ENCODE data around the gene PSMA8.
"Not testable (repeated sequence)": the region's sequence is repeated elsewhere in the genome, so short reads cannot be mapped to it uniquely, and the experiment has no call there.

The PSMA8 gene

DNA sequence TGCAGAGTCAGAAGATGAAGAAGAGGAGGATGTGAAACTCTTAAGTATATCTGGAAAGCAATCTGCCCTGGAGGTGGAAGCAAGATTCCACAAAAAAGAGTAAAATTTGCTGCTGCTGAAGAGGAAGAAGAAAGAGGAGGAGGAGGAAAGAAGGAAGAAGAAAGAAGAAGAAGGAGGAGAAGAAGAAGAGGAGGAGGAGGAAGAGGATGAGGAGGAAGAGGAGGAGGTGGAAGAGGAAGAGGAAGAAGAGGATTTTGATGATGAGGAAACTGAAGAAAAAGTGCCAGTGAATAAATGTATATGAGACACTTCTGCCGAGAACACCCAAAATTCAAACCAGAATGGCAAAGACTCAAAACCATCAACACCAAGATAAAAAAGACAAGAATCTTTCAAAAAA, 71.6 kb downstream of the PSMA8 start:
- no peaks in the 10 kb centered on the region for H3K36me3 Mint-ChIP-seq
- H3K4me3 Mint-ChIP-seq, result no peak overlapping the region
- no peaks in the 10 kb centered on the region for H3K27me3 Mint-ChIP-seq
- no peak overlapping the region for H3K27ac Mint-ChIP-seq
- H3K9me3 Mint-ChIP-seq (ENCODE audit: low read depth), result no peaks in the 10 kb centered on the region
- H3K4me1 Mint-ChIP-seq (ENCODE audit: low read depth), result peaks cover 6% of the 10 kb centered on the region

DNA sequence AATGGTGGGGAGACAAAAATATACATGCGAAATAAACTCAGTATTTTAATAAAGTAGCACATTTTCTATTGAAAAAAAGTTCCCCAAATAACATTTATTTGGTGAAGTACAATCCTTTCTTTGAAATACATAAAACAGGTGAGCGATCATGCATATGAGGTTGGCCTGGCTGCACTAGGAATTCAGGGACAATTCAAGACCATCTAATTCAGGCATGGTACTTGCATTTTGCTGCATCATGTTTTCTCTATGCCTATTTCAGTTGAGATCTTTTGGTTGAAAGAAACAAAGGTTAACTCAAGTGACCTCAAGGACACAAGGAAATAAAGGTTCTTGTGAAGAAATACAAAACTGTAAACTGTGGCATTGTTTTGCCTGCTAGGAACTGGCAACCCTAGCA, 72.8 kb downstream of the PSMA8 start:
- Mint-ChIP-seq H3K9me3 (ENCODE audit: low read depth) (no peaks in the 10 kb centered on the region), H3K27ac (no peak overlapping the region), H3K36me3 (no peaks in the 10 kb centered on the region), H3K4me3 (no peak overlapping the region), H3K27me3 (no peaks in the 10 kb centered on the region), H3K4me1 (ENCODE audit: low read depth) (peaks cover 10% of the 10 kb centered on the region)

DNA sequence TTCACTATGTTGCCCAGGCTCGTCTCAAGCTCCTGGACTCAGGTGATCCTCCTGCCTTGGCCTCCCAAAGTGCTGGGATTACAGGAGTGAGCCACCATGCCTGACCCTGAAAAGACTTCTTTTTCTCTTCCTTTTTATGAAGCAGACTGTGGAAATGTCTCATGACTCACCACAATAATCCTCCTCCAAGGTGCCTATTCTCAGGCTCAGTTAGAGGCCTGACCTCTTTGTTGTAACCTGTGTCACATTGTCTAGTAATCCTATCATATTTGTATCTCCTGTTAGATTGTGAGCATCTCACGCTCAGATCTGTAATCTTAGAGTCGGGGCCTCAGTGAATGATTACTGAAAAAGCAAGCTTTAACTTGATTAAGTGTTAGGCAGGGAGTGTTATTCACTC, 74.3 kb downstream of the PSMA8 start:
- H3K4me3 Mint-ChIP-seq, result no peak overlapping the region
- peaks cover 10% of the 10 kb centered on the region for H3K4me1 Mint-ChIP-seq (ENCODE audit: low read depth)
- H3K9me3 Mint-ChIP-seq (ENCODE audit: low read depth), result no peaks in the 10 kb centered on the region
- no peak overlapping the region for H3K27ac Mint-ChIP-seq
- no peaks in the 10 kb centered on the region for H3K27me3 Mint-ChIP-seq
- H3K36me3 Mint-ChIP-seq, result no peaks in the 10 kb centered on the region

DNA sequence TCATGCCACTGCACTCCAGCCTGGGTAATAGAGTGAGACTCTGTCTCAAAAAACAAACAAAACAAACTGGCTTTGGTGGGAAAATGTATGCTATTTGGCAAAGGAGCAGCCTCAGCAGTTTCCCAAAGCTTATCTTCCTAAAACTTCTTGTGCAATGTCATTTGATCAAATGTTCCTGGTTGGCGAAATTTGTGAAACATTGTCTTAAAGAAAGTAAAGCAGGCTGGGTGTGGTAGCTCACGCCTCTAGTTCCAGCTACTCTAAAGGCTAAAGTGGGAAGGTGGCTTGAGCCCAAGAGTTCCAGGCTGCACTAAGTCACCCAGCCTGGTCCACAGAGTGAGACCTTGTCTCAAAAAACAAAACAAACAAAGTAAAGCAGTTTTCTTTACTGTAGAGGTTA, 75.3 kb downstream of the PSMA8 start:
- Mint-ChIP-seq H3K4me3 (no peak overlapping the region), H3K4me1 (ENCODE audit: low read depth) (peaks cover 11% of the 10 kb centered on the region), H3K27me3 (no peaks in the 10 kb centered on the region), H3K9me3 (ENCODE audit: low read depth) (no peaks in the 10 kb centered on the region), H3K36me3 (no peaks in the 10 kb centered on the region), H3K27ac (no peak overlapping the region)

DNA sequence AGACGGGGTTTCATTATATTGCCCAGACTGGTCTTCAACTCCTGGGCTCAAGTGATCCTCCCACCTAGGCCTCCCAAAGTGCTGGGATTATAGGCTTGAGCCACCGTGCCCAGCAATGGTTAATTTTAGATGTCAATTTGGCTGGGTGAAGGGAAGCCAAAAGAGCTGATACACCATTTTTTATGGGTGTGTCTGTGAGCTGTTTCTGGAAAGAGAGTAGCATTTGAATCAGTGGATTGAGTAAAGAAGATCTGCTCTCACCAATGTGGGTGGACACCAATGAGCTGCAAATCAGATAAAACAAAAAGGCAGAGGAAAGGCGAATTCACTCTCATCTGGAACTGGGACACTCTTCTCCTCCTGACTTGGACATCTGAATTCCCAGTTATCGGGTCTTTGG, 76.5 kb downstream of the PSMA8 start:
- H3K4me1 Mint-ChIP-seq (ENCODE audit: low read depth), result peaks cover 22% of the 10 kb centered on the region
- no peaks in the 10 kb centered on the region for H3K36me3 Mint-ChIP-seq
- no peak overlapping the region for H3K4me3 Mint-ChIP-seq
- no peaks in the 10 kb centered on the region for H3K27me3 Mint-ChIP-seq
- H3K9me3 Mint-ChIP-seq (ENCODE audit: low read depth), result no peaks in the 10 kb centered on the region
- no peak overlapping the region for H3K27ac Mint-ChIP-seq

DNA sequence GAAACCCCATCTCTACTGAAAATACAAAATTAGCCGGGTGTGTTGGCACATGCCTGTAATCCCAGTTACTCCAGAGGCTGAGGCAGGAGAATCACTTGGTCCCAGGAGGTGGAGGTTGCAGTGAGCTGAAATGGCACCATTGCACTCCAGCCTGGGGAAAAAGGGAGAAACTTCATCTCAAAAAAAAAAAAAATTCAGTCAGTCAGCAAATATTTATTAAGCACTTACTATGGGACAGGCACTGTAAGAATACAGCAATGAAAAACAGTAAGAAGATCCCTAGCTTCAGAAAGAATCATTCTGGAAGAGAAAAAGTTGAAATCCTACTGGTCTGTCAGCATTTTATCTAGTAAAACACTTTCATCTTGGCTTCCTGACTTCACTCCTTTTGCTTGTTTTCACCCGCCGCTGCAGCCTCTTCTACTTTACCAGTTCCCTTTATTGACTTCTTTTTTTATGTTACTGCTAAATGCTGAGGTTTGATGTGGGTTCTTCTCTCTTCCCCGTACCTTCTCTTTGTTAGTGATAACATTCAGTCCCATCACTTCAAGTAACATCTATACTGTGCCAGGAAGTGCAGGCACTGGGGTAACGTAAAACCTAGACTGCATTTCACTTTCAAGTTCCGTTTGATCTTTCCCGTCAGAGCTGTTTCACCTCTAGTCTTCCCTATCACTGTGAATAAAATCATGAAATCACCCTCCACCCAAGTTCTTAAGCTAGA, 81.7 kb downstream of the PSMA8 start:
- H3K4me3 Mint-ChIP-seq, result peak overlapping the region; percentile 80
- peaks cover 32% of the 10 kb centered on the region for H3K4me1 Mint-ChIP-seq (ENCODE audit: low read depth)
- H3K36me3 Mint-ChIP-seq, result no peaks in the 10 kb centered on the region
- H3K27ac Mint-ChIP-seq, result peak overlapping the region; percentile 91
- H3K27me3 Mint-ChIP-seq, result no peaks in the 10 kb centered on the region
- no peaks in the 10 kb centered on the region for H3K9me3 Mint-ChIP-seq (ENCODE audit: low read depth)

DNA sequence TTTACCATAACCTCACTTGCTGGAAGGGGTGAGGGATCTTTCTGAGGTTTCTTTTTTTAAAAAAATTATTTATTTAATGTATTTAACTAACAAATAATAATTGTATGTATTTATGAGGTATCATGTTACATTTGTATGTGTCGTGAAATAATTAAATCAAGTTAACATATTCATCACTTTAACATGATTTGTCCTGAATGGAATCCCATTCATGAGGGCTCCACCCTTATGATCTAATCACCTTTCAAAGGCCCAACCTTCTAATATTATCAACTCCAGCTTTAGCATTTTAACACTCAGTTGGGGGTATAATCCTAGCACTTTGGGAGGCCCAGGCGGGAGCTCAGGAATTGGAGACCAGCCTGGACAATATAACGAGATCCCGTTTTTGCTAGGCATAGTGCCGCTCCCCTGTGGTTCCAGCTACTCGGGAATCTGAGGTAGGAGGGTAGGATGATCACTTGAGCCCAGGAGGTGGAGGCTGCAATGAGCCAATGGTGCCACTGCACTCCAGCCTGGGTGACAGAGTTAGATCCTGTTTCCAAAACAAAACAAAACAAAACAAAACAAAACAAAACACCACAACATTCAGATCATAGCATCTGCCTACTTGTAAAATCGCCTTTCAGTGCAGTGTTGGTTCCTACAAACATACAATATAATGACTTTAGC, 91.5 kb downstream of the PSMA8 start:
- Mint-ChIP-seq H3K27ac (peak overlapping the region; percentile 99), H3K27me3 (no peaks in the 10 kb centered on the region)

DNA sequence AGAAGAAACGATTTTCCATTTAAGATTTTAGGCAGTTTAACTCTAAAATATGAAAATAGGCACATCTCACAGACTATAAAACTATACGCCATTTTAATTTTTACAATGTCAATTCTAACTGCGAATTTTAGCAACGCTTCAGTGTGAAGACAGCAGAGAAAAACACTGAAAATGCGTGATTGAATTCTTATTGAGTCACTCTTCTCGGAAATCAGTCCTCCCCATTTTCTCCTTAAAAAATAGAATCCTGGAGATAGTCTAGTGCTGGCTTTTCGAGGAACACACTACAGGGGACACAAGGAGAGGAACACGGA, 92.2 kb downstream of the PSMA8 start:
- no peaks in the 10 kb centered on the region for H3K27me3 Mint-ChIP-seq
- peaks cover 3% of the 10 kb centered on the region for H3K36me3 Mint-ChIP-seq
- H3K27ac Mint-ChIP-seq, result peak overlapping the region; percentile 99
- no peaks in the 10 kb centered on the region for H3K9me3 Mint-ChIP-seq (ENCODE audit: low read depth)
- peak overlapping the region; percentile 97 for H3K4me3 Mint-ChIP-seq
- H3K4me1 Mint-ChIP-seq (ENCODE audit: low read depth), result peaks cover 38% of the 10 kb centered on the region

More for the DNA sequence above, 91.5 kb downstream of the PSMA8 start:
- no peaks in the 10 kb centered on the region for H3K9me3 Mint-ChIP-seq (ENCODE audit: low read depth)
- peaks cover 32% of the 10 kb centered on the region for H3K4me1 Mint-ChIP-seq (ENCODE audit: low read depth)
- no peaks in the 10 kb centered on the region for H3K36me3 Mint-ChIP-seq
- peak overlapping the region; percentile 97 for H3K4me3 Mint-ChIP-seq

DNA sequence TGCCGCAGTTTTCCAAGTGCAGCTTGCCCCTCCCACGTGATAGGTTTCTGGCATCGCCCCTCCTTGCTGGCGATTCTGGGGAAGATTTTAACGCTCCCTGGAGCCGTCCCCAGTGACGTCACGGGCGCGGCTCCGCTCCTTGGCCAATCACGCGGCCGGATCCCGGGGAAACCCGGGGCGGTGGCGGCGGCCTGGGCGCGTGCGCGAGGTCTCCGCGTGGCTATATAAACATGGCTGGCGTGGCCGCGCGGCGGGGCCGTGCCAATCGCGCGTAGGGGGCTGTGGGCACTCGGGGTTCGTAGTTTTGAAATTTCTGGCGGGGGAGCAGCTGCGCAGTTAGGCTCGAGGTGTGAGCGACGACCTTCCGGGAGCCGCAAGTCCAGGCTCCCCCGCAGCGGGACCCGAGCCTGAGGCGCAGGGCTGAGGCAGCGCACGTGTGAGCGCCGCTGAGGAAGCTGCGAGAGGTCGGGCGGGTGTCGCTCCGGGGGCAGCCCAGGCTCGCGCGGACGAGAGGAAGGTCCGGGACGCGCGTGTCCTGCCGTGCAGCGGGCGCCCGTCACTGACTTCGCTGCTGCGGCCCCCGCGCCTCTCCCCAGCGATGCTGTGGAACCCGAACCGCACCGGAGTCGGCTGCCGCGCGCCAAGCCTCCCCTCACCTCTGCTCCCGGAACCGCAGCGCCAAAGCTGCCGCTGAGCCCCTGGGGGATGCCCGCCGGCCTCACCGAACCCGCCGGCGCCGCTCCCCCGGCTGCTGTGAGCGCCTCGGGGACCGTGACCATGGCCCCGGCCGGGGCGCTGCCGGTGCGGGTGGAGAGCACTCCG, 92.8 kb downstream of the PSMA8 start, which contains the start of gene TAF4B:
Gene TAF4B (plus strand): TSS at position 217 of the 822 bp plus-strand sequence. CDS start 489 bp downstream, at position 706.
- no peaks in the 10 kb centered on the region for H3K9me3 Mint-ChIP-seq (ENCODE audit: low read depth)
- H3K36me3 Mint-ChIP-seq, result peaks cover 3% of the 10 kb centered on the region
- peak within 1 kb of the TSS; percentile 97 for H3K4me3 Mint-ChIP-seq
- peak within 1 kb of the TSS; percentile 99 for H3K27ac Mint-ChIP-seq
- peaks cover 39% of the 10 kb centered on the region for H3K4me1 Mint-ChIP-seq (ENCODE audit: low read depth)
- H3K27me3 Mint-ChIP-seq, result no peaks in the 10 kb centered on the region

DNA sequence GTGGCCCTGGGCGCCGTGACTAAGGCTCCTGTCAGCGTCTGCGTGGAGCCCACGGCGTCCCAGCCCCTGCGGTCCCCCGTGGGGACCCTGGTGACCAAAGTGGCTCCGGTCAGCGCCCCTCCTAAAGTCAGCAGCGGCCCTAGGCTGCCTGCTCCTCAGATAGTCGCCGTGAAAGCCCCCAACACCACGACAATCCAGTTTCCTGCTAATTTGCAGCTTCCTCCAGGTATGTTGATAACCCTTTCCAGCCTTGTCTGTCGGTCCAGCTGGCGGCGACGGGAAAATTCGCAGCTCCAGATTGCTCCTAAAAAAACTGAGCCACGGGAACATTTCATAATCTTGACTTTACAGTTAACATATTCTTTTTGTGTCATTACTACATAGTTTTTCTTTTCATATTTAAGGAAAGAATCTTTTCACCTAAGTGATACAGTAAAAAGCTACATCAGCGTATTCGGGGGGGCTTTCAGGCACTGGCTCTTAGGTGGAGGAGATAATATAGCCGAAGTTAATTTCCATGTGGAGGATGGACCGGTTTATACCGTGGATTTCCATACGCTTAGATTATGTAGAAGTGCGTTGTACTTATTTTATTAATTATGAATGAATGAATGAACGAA, 93.5 kb downstream of the PSMA8 start:
- Mint-ChIP-seq H3K9me3 (ENCODE audit: low read depth) (no peaks in the 10 kb centered on the region), H3K27me3 (no peaks in the 10 kb centered on the region), H3K4me3 (peak overlapping the region; percentile 97), H3K36me3 (peaks cover 5% of the 10 kb centered on the region), H3K4me1 (ENCODE audit: low read depth) (peaks cover 43% of the 10 kb centered on the region), H3K27ac (peak overlapping the region; percentile 96)

DNA sequence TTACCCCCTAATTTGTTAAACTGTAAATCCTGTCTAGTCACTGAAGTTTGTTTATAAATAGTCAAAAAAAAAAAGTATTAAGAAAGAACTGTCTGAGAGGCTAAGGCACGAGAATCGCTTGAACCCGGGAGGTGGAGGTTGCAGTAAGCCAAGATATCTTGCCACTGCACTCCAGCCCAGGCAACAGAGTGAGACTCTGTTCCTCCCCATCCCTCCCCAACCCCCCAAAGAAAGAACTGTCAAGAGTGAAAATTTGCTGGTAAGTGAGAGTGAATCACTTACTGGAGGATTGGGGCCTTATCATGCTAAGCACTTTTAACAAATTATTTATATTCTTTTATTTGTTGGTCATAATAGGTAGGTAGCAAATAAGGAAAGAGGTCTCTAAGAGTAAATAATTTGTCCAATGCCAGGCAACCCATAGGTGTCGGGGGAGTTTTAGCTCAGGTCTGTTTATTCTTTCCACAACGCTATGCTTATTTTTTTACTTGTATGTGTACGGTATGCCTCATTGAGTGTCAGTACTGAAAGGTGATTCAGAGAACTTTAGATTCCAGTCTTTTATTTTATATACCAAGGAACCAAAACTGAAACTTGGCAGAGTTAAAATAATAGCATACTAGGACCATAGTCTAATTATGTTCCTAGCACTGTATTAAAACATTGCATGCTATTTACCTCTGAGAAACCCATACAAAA, 95.0 kb downstream of the PSMA8 start:
- Mint-ChIP-seq H3K9me3 (ENCODE audit: low read depth) (no peaks in the 10 kb centered on the region), H3K4me1 (ENCODE audit: low read depth) (peaks cover 59% of the 10 kb centered on the region), H3K36me3 (peaks cover 5% of the 10 kb centered on the region), H3K27ac (peak overlapping the region; percentile 75), H3K27me3 (no peaks in the 10 kb centered on the region), H3K4me3 (peak overlapping the region; percentile 97)

DNA sequence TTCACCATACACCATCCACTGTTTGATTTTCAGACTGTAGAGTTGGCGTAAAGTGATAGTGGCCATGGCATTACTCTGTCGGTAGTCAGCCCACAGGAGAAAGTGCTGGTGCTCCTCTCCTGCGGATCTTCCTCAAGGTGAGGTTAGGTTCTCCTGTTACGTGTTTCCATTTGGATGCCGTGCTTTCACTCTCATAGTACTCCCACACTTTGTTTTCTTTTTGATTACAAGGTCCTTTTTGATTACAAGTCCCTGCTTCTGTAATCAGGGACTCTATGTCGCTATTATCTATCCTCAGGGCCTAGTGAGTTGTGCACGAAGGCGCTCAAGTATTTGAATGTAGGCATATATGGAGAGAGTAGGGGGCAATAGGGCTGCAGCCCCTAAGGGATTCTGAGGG, 96.8 kb downstream of the PSMA8 start:
- Mint-ChIP-seq H3K27me3 (no peaks in the 10 kb centered on the region), H3K9me3 (ENCODE audit: low read depth) (no peaks in the 10 kb centered on the region), H3K4me1 (ENCODE audit: low read depth) (peaks cover 73% of the 10 kb centered on the region), H3K27ac (no peak overlapping the region), H3K36me3 (peaks cover 5% of the 10 kb centered on the region), H3K4me3 (peak overlapping the region; percentile 28)

DNA sequence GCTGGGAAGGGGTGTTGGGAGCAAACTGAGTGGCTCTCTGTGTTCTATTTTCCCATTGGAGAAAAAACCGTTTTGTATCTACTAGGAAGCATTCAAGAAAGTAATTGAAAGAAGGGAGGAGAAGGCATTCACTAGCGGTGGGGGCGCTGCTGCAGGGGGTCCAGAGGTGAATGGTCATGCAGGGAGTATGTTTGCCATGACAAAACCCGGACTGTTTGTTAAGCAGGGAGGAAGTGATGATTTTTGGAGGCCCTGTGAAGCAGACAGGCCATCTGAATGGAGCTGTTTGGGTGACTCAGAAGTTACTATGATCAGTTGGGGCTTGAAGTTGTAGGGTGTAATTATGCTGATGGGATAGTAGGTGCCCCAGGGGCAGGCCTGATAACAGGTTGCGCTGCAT, 99.5 kb downstream of the PSMA8 start:
- H3K9me3 Mint-ChIP-seq (ENCODE audit: low read depth), result no peaks in the 10 kb centered on the region
- peaks cover 65% of the 10 kb centered on the region for H3K4me1 Mint-ChIP-seq (ENCODE audit: low read depth)
- no peaks in the 10 kb centered on the region for H3K27me3 Mint-ChIP-seq
- H3K4me3 Mint-ChIP-seq, result no peak overlapping the region
- peaks cover 5% of the 10 kb centered on the region for H3K36me3 Mint-ChIP-seq
- no peak overlapping the region for H3K27ac Mint-ChIP-seq

DNA sequence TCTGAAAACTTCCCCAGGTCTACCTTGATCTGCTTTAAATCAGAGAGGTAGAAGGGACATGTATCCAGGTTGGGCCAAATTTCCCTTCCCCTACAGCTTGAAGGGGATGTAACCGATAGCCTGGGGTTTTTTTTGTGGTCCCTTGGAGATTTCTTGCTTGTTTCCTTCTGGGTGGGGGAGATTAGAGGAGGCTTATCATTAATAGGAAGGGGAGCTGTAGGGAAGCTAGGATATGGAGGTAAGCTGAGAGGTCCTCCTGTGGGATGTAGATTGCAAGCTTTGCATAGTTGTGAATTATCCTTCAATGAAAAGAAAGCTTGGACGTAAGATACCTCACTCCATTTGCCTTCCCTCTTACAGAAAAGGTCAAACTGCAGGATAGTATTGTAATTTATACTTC, 103.7 kb downstream of the PSMA8 start:
- H3K27ac Mint-ChIP-seq, result peak overlapping the region; percentile 2
- not testable (repeated sequence) for H3K27me3 Mint-ChIP-seq; H3K4me3 Mint-ChIP-seq; H3K9me3 Mint-ChIP-seq (ENCODE audit: low read depth)
- H3K4me1 Mint-ChIP-seq (ENCODE audit: low read depth), result peaks cover 38% of the 10 kb centered on the region
- peaks cover 13% of the 10 kb centered on the region for H3K36me3 Mint-ChIP-seq
